HG02759 (cell line): ENCODE results near the gene DEPDC5.
"Not testable (repeated sequence)": the region's sequence is repeated elsewhere in the genome, so short reads cannot be mapped to it uniquely, and the experiment has no call there.

ENCODE experiments used
- ATAC-seq: cut with Tn5 transposase; IDR thresholded peaks from one replicate; pipeline ENCODE4 v1.9.1; 2021; ENCODE audit warnings: mild to moderate bottlenecking, moderate library complexity; ENCODE audit not compliant: unreplicated experiment

The DEPDC5 gene

GRCh38 chr22:31748490-31748889 is 5.3 kb upstream of the DEPDC5 start:
- ATAC-seq, result no peak

GRCh38 chr22:31749636-31750364 is 4.0 kb upstream of the DEPDC5 start, which contains the start of gene PRR14L:
Gene PRR14L (minus strand): TSS chr22:31750132. CDS start chr22:31738860, 11,272 bp downstream.
- peak; percentile 72 for ATAC-seq

- ATAC-seq, result no peak
These were observed 3.2 kb upstream of the DEPDC5 start for GRCh38 chr22:31750365-31751284.

GRCh38 chr22:31752096-31752847 is 1.5 kb upstream of the DEPDC5 start:
- no peak for ATAC-seq

GRCh38 chr22:31753005-31753633 is 700 bp upstream of the DEPDC5 start:
- no peak for ATAC-seq

GRCh38 chr22:31754813-31755212 is 994 bp downstream of the DEPDC5 start:
- ATAC-seq, result no peak

GRCh38 chr22:31757265-31757664 is 3.4 kb downstream of the DEPDC5 start:
- no peak for ATAC-seq

GRCh38 chr22:31758860-31759259 is 5.0 kb downstream of the DEPDC5 start:
- not testable (repeated sequence) for ATAC-seq

GRCh38 chr22:31764785-31765184 is 11.0 kb downstream of the DEPDC5 start:
- ATAC-seq, result no peak

GRCh38 chr22:31768422-31769059 is 14.7 kb downstream of the DEPDC5 start:
- ATAC-seq, result no peak

- ATAC-seq, result no peak
These were observed 19.6 kb downstream of the DEPDC5 start for GRCh38 chr22:31773416-31773815.

- no peak for ATAC-seq
These were observed 22.4 kb downstream of the DEPDC5 start for GRCh38 chr22:31776231-31776630.

GRCh38 chr22:31789803-31790202 is 36.0 kb downstream of the DEPDC5 start:
- no peak for ATAC-seq

GRCh38 chr22:31790240-31790639 is 36.4 kb downstream of the DEPDC5 start:
- no peak for ATAC-seq

GRCh38 chr22:31799358-31799757 is 45.5 kb downstream of the DEPDC5 start:
- ATAC-seq, result not testable (repeated sequence)

- no peak for ATAC-seq
These were observed 46.2 kb downstream of the DEPDC5 start for GRCh38 chr22:31800065-31800464.

- not testable (repeated sequence) for ATAC-seq
These were observed 47.0 kb downstream of the DEPDC5 start for GRCh38 chr22:31800861-31801260.

- no peak for ATAC-seq
These were observed 48.8 kb downstream of the DEPDC5 start for GRCh38 chr22:31802575-31802974.

- no peak for ATAC-seq
These were observed 52.9 kb downstream of the DEPDC5 start for GRCh38 chr22:31806751-31807150.

- ATAC-seq, result no peak
These were observed 59.3 kb downstream of the DEPDC5 start for GRCh38 chr22:31812977-31813605.
